HepG2 (cell line): ENCODE results near the gene PDZD4. TPM values are rescaled to one million over a fixed set of nuclear protein-coding genes. Genes with fewer than 3 reads are reported as not detected.

ENCODE experiments used
- ATF7-NPFF ChIP-seq: sonication (generic); formaldehyde crosslinking; IDR thresholded peaks from 2 replicates; pipeline ENCODE4 v1.8.1; 2023; ENCODE audit warnings: mild to moderate bottlenecking, low read depth, missing genetic modification reagents, moderate library complexity
- CHD4 ChIP-seq: fragments of 200-600 bp; sonication (generic); IDR thresholded peaks from 2 replicates; pipeline ENCODE4 v1.7.0; 2017; ENCODE audit warnings: mild to moderate bottlenecking, low read length, borderline replicate concordance
- FOXO4 ChIP-seq: sonication (generic); formaldehyde crosslinking; conservative IDR thresholded peaks from 2 replicates; pipeline ENCODE4 v1.8.1; 2023; ENCODE audit warnings: missing genetic modification reagents
- GPBP1L1 ChIP-seq: sonication (generic); formaldehyde crosslinking; IDR thresholded peaks from 2 replicates; pipeline ENCODE4 v1.5.0; 2020; ENCODE audit warnings: mild to moderate bottlenecking, missing genetic modification reagents
- HIC2 ChIP-seq: sonication (generic); formaldehyde crosslinking; IDR thresholded peaks from 2 replicates; pipeline ENCODE4 v1.9.0; 2022; ENCODE audit warnings: low read depth, missing genetic modification reagents
- HOXA7 ChIP-seq: sonication (generic); formaldehyde crosslinking; IDR thresholded peaks from 2 replicates; pipeline ENCODE4 v1.8.1; 2022; ENCODE audit warnings: mild to moderate bottlenecking, missing genetic modification reagents, moderate library complexity
- KLF13 ChIP-seq: sonication (generic); formaldehyde crosslinking; IDR thresholded peaks from 2 replicates; pipeline ENCODE4 v1.4.0; 2020; ENCODE audit warnings: mild to moderate bottlenecking, missing genetic modification reagents
- MED1 ChIP-seq: sonication (generic); formaldehyde crosslinking; IDR thresholded peaks from 2 replicates; pipeline ENCODE4 v1.4.0; 2020; ENCODE audit warnings: missing genetic modification reagents
- MZF1 ChIP-seq: sonication (generic); formaldehyde crosslinking; IDR thresholded peaks from 2 replicates; pipeline ENCODE4 v1.8.1; 2023; ENCODE audit warnings: mild to moderate bottlenecking, missing genetic modification reagents, borderline replicate concordance
- NFRKB ChIP-seq: fragments of 450-650 bp; IDR thresholded peaks from 2 replicates; pipeline ENCODE4 v1.6.1; 2017
- PHF21A ChIP-seq: sonication (generic); formaldehyde crosslinking; IDR thresholded peaks from 2 replicates; pipeline ENCODE4 v1.5.0; 2020; ENCODE audit warnings: mild to moderate bottlenecking, missing genetic modification reagents
- POLR2G ChIP-seq: fragments of 200-400 bp; formaldehyde crosslinking; IDR thresholded peaks from 2 replicates; pipeline ENCODE4 v1.6.1; 2018; ENCODE audit warnings: mild to moderate bottlenecking, low read depth, low read length, moderate library complexity
- PRPF4 ChIP-seq: fragments of 200-400 bp; formaldehyde crosslinking; IDR thresholded peaks from 2 replicates; pipeline ENCODE4 v1.6.1; 2016; ENCODE audit warnings: low read length, low read depth; ENCODE audit not compliant: poor library complexity, severe bottlenecking
- RFX5 ChIP-seq: IDR thresholded peaks from 2 replicates; pipeline ENCODE4 v1.6.1; 2011; ENCODE audit warnings: low read depth, low read length, improper control_type of control experiment
- RXRA ChIP-seq: sonication (generic); formaldehyde crosslinking; IDR thresholded peaks from 2 replicates; pipeline ENCODE4 v1.5.1; 2020; ENCODE audit warnings: missing genetic modification reagents
- SMYD3 ChIP-seq: sonication (generic); formaldehyde crosslinking; IDR thresholded peaks from 2 replicates; pipeline ENCODE4 v1.8.1; 2023; ENCODE audit warnings: mild to moderate bottlenecking, missing genetic modification reagents
- TCF7 ChIP-seq: sonication (generic); IDR thresholded peaks from 2 replicates; pipeline ENCODE4 v1.6.1; 2016; ENCODE audit warnings: antibody characterized with exemption, low read depth
- TGIF2 ChIP-seq: IDR thresholded peaks from 2 replicates; pipeline ENCODE4 v1.6.1; 2016; ENCODE audit warnings: control low read depth, missing compliant biosample characterization
- YEATS4 ChIP-seq: sonication (generic); formaldehyde crosslinking; IDR thresholded peaks from 2 replicates; pipeline ENCODE4 v1.4.0; 2020; ENCODE audit warnings: missing genetic modification reagents, borderline replicate concordance
- ZNF234 ChIP-seq: sonication (generic); formaldehyde crosslinking; conservative IDR thresholded peaks from 2 replicates; pipeline ENCODE4 v1.5.1; 2020; ENCODE audit warnings: mild to moderate bottlenecking, missing genetic modification reagents
- ZNF317 ChIP-seq: sonication (generic); formaldehyde crosslinking; IDR thresholded peaks from 2 replicates; pipeline ENCODE4 v1.5.0; 2020; ENCODE audit warnings: mild to moderate bottlenecking, missing genetic modification reagents
- ZNF337 ChIP-seq: sonication (generic); formaldehyde crosslinking; IDR thresholded peaks from 2 replicates; pipeline ENCODE4 v1.5.1; 2020; ENCODE audit warnings: missing genetic modification reagents, low read depth, mild to moderate bottlenecking, borderline replicate concordance
- ZNF556 ChIP-seq: sonication (generic); formaldehyde crosslinking; IDR thresholded peaks from 2 replicates; pipeline ENCODE4 v1.4.0; 2020; ENCODE audit warnings: mild to moderate bottlenecking, missing genetic modification reagents, borderline replicate concordance
- ZNF557 ChIP-seq: sonication (generic); formaldehyde crosslinking; IDR thresholded peaks from 2 replicates; pipeline ENCODE4 v1.4.0; 2020; ENCODE audit warnings: missing genetic modification reagents
- ZNF607 ChIP-seq: sonication (generic); formaldehyde crosslinking; IDR thresholded peaks from 2 replicates; pipeline ENCODE4 v1.5.1; 2020; ENCODE audit warnings: missing genetic modification reagents, mild to moderate bottlenecking, borderline replicate concordance
- ZNF772 ChIP-seq: sonication (generic); formaldehyde crosslinking; IDR thresholded peaks from 2 replicates; pipeline ENCODE4 v1.5.0; 2020; ENCODE audit warnings: mild to moderate bottlenecking, missing genetic modification reagents
- ZSCAN31 ChIP-seq: sonication (generic); formaldehyde crosslinking; IDR thresholded peaks from 2 replicates; pipeline ENCODE4 v1.5.0; 2020; ENCODE audit warnings: low read depth, mild to moderate bottlenecking, missing genetic modification reagents
- polyA plus RNA-seq, 8 experiments: library from polyadenylated mRNA; depleted of rRNA in 3 of 8; stranded (reverse) in 7 of 8; unstranded in 1 of 8; fragments of >200 nt; fragmentation: Illumina TruSeq in 4 of 8; extraction: Trizol in 4 of 8; gene quantifications; 2 replicates each; pipeline versions ENCODE4 v1.2.1 to v1.2.3, GENCODE V29; 2011 to 2016; ENCODE audit warnings: low read depth in 4 of 8, missing spikeins in 1 of 8, mixed read lengths in 1 of 8; ENCODE audit not compliant: insufficient read depth in 1 of 8
- total RNA-seq, 5 experiments: library from RNA; depleted of rRNA; stranded (reverse); fragments of >200 nt; fragmentation: Illumina TruSeq; extraction: Trizol; gene quantifications; 2 replicates each; pipeline ENCODE4 v1.2.3, GENCODE V29; 2016; ENCODE audit warnings: low read depth in 1 of 5

The PDZD4 gene
- total and polyA plus RNA-seq, 2 of the 13 experiments (the other 11 are each of a cell fraction or from before 2014, with no cell fraction given), result not detected

- no peak for TF ChIP-seq FOXO4
- no peak for TF ChIP-seq CHD4
- peak; percentile 60; the same call in 1 of the 2 replicates for TF ChIP-seq RXRA
- TF ChIP-seq KLF13 (CRISPR knock-in tag), result no peak
- no peak; the same call in 1 of the 2 replicates for TF ChIP-seq ATF7-NPFF (CRISPR knock-in tag)
- peak; percentile 71 for TF ChIP-seq POLR2G
- TF ChIP-seq ZNF317, result no peak
- TF ChIP-seq NFRKB, result no peak
- TF ChIP-seq MZF1, result no peak
- peak; percentile 64; the same call in 1 of the 2 replicates for TF ChIP-seq ZNF337 (CRISPR knock-in tag)
- TF ChIP-seq ZNF556 (CRISPR knock-in tag), result 0 out of 2 replicates have a peak, but pooled peaks have one; percentile 43
- peak; percentile 70 for TF ChIP-seq ZSCAN31
- TF ChIP-seq HIC2 (CRISPR knock-in tag), result no peak
- peak; percentile 67 for TF ChIP-seq YEATS4 (CRISPR knock-in tag)
- TF ChIP-seq TGIF2 (CRISPR knock-in tag), result peak; percentile 67; the same call in 1 of the 2 replicates
- TF ChIP-seq ZNF607 (CRISPR knock-in tag), result no peak
- no peak for TF ChIP-seq GPBP1L1 (CRISPR knock-in tag)
- TF ChIP-seq HOXA7 (CRISPR knock-in tag), result no peak
- TF ChIP-seq ZNF772 (CRISPR knock-in tag), result peak; percentile 65
- no peak for TF ChIP-seq ZNF234 (CRISPR knock-in tag)
- no peak for TF ChIP-seq ZNF557 (CRISPR knock-in tag)
- 0 out of 2 replicates have a peak, but pooled peaks have one; percentile 56 for TF ChIP-seq MED1 (CRISPR knock-in tag)
- TF ChIP-seq PRPF4, result no peak
- no peak for TF ChIP-seq SMYD3
- TF ChIP-seq TCF7, result no peak
- peak; percentile 59; the same call in 1 of the 2 replicates for TF ChIP-seq RFX5
- TF ChIP-seq PHF21A (CRISPR knock-in tag), result no peak
Observed at GRCh38 chrX:153794018-153794896, 36.1 kb downstream of the PDZD4 start, which contains the start of the genes IDH3G and SSR4 (continued).
